Embryonic facial prominence (tissue), 1 donor: ENCODE data around the gene IRF5.

Experiments used
- DNase-seq: peaks from one replicate; pipeline ENCODE4 v3.0.0-alpha.2; 2016; ENCODE audit errors: extremely low spot score

The IRF5 gene, protein sequence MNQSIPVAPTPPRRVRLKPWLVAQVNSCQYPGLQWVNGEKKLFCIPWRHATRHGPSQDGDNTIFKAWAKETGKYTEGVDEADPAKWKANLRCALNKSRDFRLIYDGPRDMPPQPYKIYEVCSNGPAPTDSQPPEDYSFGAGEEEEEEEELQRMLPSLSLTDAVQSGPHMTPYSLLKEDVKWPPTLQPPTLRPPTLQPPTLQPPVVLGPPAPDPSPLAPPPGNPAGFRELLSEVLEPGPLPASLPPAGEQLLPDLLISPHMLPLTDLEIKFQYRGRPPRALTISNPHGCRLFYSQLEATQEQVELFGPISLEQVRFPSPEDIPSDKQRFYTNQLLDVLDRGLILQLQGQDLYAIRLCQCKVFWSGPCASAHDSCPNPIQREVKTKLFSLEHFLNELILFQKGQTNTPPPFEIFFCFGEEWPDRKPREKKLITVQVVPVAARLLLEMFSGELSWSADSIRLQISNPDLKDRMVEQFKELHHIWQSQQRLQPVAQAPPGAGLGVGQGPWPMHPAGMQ

DNA sequence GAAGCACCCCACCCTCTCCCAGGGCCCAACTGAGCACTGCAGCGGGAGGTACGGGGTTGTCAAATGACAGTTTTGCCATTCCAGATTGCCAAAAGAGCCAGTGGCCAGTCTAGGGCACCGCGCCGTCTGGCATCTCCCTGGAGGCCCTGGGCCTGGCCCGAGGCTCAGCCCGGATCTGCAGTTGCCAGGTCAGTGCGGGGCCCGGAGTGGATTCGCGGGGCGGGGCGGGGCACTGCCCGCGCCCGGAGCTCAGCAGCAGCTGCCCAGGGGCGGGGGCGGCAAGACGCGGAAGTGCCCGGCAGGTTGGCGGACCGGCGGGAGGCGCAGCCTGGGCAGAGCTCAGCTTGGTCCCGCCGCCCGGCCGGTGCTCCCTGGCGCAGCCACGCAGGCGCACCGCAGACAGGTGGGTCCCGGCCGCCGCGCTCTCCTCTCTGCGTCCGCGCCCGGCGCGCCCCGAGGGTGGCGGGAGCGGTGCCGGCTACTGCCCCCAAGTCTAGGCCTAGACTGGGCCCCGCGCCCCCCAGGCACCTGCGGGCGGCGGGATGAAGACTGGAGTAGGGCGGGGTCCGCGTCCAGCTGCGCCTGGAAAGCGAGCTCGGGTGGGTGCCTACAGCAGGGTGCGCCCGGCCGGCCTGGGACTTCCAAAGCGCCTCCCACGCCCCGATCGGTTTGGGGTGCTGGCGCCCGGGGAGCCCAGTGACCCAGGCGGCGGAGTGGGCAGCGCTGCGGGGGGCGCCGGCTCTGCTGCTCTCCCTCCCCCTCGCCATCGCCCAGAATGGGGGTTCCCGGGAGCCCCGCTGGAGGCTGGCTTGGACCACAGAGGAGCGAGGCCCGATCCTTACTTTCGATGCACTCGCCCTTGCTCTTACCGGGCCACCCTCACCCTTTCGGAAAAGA lies at the start of gene IRF5:
Gene IRF5 (plus strand): TSS at position 281 of the 897 bp plus-strand sequence. CDS start 4,155 bp downstream, outside the sequence.
- DNase-seq, result no peak

DNA sequence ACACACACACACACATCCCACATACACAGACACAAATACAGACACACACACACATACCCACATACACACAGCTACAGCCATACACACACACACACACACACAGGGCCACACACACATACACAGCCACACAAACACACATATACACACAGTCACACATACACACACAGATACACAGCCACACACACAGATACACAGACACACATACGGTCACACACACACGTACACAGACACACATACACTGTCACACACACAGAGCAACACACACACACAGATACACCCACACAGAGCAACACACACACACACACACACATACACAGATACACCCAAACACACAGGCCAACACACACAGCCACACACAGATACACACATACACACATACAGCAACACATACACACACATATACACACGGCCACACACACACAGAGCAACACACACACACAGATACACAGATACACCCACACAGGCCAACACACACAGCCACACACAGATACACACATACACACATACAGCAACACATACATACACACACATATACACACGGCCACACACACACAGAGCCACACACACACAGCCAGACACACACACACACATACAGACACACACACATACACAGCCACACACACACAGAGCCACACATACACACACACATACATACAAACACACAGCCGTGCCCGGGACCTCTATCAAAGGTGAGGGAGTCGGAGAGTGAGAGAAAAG lies 49.5 kb upstream of the IRF5 start:
- DNase-seq, result no peak

DNA sequence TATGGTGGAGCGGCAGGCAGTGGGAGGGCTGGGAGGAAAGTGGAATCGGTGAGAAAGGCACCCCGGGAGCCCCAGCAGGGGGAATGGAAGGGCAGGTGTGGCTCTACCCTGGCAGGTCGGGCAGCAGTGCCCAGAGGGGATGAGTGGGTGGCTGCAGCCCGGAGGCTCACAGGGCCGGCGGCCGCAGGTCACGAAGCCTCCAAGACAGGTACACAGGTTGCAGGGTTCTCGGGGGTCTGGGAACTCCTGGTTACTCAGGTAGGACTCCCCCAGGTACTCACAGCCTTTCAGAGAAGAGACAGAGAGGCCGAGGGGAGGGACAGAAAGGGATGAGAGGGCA lies 49.0 kb upstream of the IRF5 start:
- no peak for DNase-seq

GRCh38 chr7:128889121-128889520 lies 48.6 kb upstream of the IRF5 start:
- no peak for DNase-seq

GRCh38 chr7:128890306-128891109 lies 47.2 kb upstream of the IRF5 start:
- no peak for DNase-seq

DNA sequence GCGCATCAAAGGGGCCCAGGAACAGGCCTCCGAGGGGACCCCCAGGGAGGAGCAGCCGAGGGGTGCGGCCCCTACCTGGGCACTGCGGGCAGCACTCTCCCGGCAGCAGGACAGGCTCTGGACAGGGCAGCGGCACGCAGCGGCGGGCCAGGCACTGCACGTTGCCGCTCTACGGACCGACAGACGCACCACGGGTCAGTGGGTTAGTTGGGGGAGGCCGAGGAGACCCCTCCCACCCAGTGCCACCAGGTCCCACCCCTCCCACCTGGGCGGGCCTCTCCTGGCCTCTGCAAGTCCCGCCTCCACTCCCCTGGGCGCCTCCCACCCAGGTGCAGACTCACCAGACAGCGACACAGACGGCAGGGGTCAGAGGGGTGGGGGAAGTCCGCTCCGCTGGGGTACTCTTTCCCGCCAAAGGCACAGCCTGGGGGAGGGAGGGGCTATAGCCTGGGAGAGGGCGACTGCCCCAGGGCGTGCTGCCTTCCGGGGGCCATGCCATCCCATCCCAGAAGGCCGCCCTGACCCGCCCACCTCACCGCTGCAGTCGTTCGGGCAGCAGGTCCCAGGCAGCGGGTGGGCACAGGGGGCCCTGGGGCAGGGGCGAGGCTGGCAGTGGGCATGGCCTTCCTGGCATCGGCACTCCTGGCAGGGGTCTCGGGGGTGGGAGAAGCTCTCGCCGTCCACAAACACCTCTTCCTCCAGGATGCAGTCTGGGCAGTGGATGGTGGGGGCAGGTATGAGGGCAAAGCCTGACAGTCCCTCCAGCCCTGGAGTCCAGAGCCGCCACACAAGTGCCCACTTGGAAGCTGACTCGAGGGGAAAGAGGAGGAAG lies 46.4 kb upstream of the IRF5 start:
- no peak for DNase-seq

DNA sequence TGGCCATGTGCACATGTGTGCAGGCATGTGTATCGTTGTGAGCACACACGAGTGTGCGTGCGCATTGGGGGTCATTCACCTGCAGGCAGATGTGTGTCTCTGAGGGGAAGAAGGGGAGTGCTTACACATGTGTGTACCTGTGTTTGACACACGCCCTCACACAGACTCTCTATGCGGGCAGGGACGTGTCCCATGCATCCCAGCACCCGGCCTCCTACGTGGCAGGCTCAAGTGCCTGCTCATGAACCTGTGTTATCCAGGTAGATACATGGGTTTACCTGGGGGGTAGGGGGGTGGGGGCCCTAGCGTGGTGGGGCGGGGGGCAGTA lies 45.8 kb upstream of the IRF5 start:
- DNase-seq, result no peak

DNA sequence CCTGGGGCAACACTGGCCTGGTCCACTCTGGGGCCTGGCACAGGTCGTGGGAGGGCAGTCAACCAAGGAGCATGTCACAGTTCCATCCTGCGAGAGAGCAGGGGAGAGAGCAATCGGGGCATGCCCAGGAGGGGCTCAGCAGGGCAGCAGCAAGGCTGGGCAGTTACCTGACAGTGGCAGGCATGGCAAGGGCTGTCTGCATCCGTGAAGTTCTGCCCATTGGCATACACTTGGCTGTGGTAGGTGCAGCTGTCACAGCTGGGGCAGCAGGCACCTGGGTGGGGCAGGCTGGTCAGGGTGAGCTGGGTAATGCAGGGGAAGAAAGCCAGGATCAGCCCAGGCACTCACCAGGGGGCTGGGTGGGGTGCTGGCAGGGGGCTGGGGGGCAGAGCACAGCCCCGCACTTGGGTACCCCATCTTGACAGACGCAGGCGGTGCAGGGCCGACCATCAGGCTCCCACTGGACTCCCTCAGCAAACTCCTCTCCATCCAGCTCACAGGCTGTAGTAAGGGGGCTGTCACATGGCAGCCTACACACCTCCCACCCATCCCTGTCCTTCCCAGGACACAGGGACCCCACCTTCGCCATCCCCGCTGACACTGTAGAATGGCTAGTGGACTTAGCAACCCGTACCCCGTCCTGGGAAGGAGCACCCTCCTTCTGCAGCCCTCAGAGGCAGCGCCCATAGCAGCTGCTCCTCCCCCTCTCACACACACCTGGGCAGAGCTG lies 45.0 kb upstream of the IRF5 start:
- no peak for DNase-seq

GRCh38 chr7:128893251-128894100 lies 44.3 kb upstream of the IRF5 start:
- DNase-seq, result no peak

GRCh38 chr7:128894101-128894440 lies 43.7 kb upstream of the IRF5 start:
- DNase-seq, result no peak

- no peak for DNase-seq
Measured at GRCh38 chr7:128895320-128895719, 42.4 kb upstream of the IRF5 start.

GRCh38 chr7:128899392-128899791 lies 38.3 kb upstream of the IRF5 start:
- no peak for DNase-seq

DNA sequence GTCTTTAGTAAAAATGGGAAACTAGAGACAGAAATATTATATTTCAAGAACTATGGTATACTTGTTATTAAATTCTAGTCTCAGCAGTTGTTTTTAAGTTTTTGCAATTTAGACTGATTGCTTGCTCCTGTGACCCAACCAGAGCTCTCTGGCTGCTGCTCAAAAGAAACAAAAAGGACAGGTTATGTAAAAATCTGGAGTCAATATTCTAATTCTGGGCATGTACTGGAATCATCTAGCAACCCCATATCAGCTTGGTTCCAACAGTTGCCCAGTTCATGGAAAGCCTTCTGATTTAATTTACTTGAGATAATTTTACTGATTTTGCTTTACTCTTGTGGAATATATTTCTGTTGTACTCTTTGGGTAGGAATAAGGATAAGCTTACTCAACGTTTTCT lies 37.5 kb upstream of the IRF5 start:
- no peak for DNase-seq

DNA sequence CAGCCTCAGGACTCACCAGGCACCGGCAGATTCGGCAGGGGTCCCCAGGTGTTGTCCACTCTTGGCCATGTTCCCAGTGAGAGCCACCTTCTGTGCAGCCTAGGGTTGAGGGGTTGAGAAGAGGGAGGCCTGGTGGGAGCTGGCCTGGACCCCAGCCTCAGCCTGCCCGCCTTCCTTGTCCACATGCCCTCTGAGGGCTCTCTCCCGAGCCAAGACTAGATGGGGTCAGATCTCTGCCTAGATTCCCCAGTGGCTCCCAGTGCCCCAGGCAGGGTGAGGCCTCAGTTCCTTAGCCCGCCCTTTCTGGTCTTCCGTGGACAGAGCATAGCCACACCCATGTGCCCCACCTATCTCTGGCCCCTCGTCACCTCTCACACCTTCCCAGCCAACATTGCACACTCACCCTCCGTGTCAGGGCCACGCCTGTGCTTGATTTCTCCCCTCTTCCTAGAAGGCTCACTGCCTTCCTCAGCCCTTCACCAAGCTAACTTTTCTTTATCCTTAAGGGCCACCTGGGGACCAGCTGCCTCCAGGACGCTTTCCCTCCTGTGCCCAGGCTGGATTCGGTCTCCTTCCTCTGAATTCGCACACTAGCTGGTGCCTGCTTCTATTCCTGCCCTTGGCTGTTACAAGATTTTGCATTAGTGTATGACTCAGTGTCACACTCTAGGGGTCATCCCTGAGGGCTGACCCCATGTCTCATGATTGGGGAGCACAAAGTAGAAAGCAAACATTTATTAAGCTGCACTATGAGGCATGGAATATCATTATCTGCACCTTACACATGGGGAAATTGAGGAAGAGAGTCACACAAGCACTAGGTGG lies 34.8 kb upstream of the IRF5 start:
- DNase-seq, result no peak

- no peak for DNase-seq
Measured at GRCh38 chr7:128903621-128904361, 33.9 kb upstream of the IRF5 start.

- DNase-seq, result no peak
Measured at GRCh38 chr7:128904381-128905197, 33.1 kb upstream of the IRF5 start.
